ENCODE data around the gene PCED1A.

Gene PCED1A

GRCh38 chr20:2798814-2799213 lies 41.6 kb downstream of the PCED1A start:
- Histone ChIP-seq H2BK12ac (ENCODE audit: low read length) (no peak overlapping the region), H4K12ac (ENCODE audit: low read depth, low read length) (no peak overlapping the region), H3K23ac (ENCODE audit: low read length) (no peak overlapping the region), H3K27ac (ENCODE audit: low read depth, low read length) (no peak overlapping the region), H3K79me1 (ENCODE audit: low read length) (no peaks in the 10 kb centered on the region), H3K4me3 (ENCODE audit: low read depth, low read length) (no peak overlapping the region), H3K4me1 (ENCODE audit: control insufficient read depth in 1 of 2, insufficient read depth in 2 of 2, low read length in 2 of 2) (peaks cover 4 to 7% of the 10 kb centered on the region in 2 experiments), H3K4ac (ENCODE audit: low read depth, low read length) (no peak overlapping the region), H3K18ac (ENCODE audit: low read length) (no peak overlapping the region), H4K8ac (ENCODE audit: low read depth, low read length) (no peak overlapping the region), H3K27me3 (ENCODE audit: insufficient read depth, low read length) (peaks cover 24% of the 10 kb centered on the region), H2BK120ac (ENCODE audit: insufficient read depth, low read length, poor library complexity) (no peak overlapping the region), H3K4me2 (ENCODE audit: low read length) (no peak overlapping the region), H4K91ac (ENCODE audit: low read depth, low read length) (no peak overlapping the region), H2BK5ac (ENCODE audit: low read depth, low read length, poor library complexity) (no peak overlapping the region), H2AK5ac (ENCODE audit: low read length) (no peak overlapping the region), H3K9me3 (ENCODE audit: insufficient read depth, low read depth, low read length) (peaks cover 4% of the 10 kb centered on the region), H2AFZ (ENCODE audit: insufficient read depth, low read length, poor library complexity) (no peak overlapping the region), H3K79me2 (ENCODE audit: control insufficient read depth, insufficient read depth, low read length, poor library complexity) (peaks cover 3% of the 10 kb centered on the region), H3K36me3 (ENCODE audit: control insufficient read depth in 1 of 2, insufficient read depth in 2 of 2, low read length in 2 of 2) (peaks cover 24 to 30% of the 10 kb centered on the region in 2 experiments), H3K9ac (ENCODE audit: low read length) (no peak overlapping the region), H3K14ac (ENCODE audit: low read length) (no peak overlapping the region)
- DNase-seq, result no peak
- WGBS (ENCODE audit: extremely low coverage, insufficient coverage, insufficient read length), result no CpG with 5 or more reads among the region's 6 CpGs

- no peak overlapping the region for H2AFZ ChIP-seq (ENCODE audit: insufficient read depth, low read length, poor library complexity)
- no peak overlapping the region for H2AK5ac ChIP-seq (ENCODE audit: low read length)
- H3K9ac ChIP-seq (ENCODE audit: low read length), result no peak overlapping the region
- H2BK12ac ChIP-seq (ENCODE audit: low read length), result no peak overlapping the region
- H3K4ac ChIP-seq (ENCODE audit: low read depth, low read length), result no peak overlapping the region
- H3K9me3 ChIP-seq (ENCODE audit: insufficient read depth, low read depth, low read length), result peaks cover 4% of the 10 kb centered on the region
- WGBS (ENCODE audit: extremely low coverage, insufficient coverage, insufficient read length), result no CpG with 5 or more reads among the region's 19 CpGs
- no peak overlapping the region for H4K91ac ChIP-seq (ENCODE audit: low read depth, low read length)
- H3K27me3 ChIP-seq (ENCODE audit: insufficient read depth, low read length), result peaks cover 20% of the 10 kb centered on the region
- H3K23ac ChIP-seq (ENCODE audit: low read length), result no peak overlapping the region
- no peak overlapping the region for H3K4me3 ChIP-seq (ENCODE audit: low read depth, low read length)
- peaks cover 3% of the 10 kb centered on the region for H3K79me2 ChIP-seq (ENCODE audit: control insufficient read depth, insufficient read depth, low read length, poor library complexity)
- H3K4me2 ChIP-seq (ENCODE audit: low read length), result no peak overlapping the region
- no peak for DNase-seq
- no peak overlapping the region for H4K8ac ChIP-seq (ENCODE audit: low read depth, low read length)
- no peak overlapping the region for H3K14ac ChIP-seq (ENCODE audit: low read length)
- H3K79me1 ChIP-seq (ENCODE audit: low read length), result no peaks in the 10 kb centered on the region
- no peak overlapping the region for H2BK5ac ChIP-seq (ENCODE audit: low read depth, low read length, poor library complexity)
- H3K4me1 ChIP-seq (ENCODE audit: control insufficient read depth in 1 of 2, insufficient read depth in 2 of 2, low read length in 2 of 2), result peaks cover 4 to 7% of the 10 kb centered on the region in 2 experiments
- H3K36me3 ChIP-seq (ENCODE audit: control insufficient read depth in 1 of 2, insufficient read depth in 2 of 2, low read length in 2 of 2), result peaks cover 24 to 30% of the 10 kb centered on the region in 2 experiments
- H4K12ac ChIP-seq (ENCODE audit: low read depth, low read length), result no peak overlapping the region
- H3K27ac ChIP-seq (ENCODE audit: low read depth, low read length), result no peak overlapping the region
- H2BK120ac ChIP-seq (ENCODE audit: insufficient read depth, low read length, poor library complexity), result no peak overlapping the region
- H3K18ac ChIP-seq (ENCODE audit: low read length), result no peak overlapping the region
These were observed 42.2 kb downstream of the PCED1A start for GRCh38 chr20:2798095-2798805.

GRCh38 chr20:2797136-2797983 lies 43.1 kb downstream of the PCED1A start:
- Histone ChIP-seq H2AFZ (ENCODE audit: insufficient read depth, low read length, poor library complexity) (no peak overlapping the region), H3K36me3 (ENCODE audit: control insufficient read depth in 1 of 2, insufficient read depth in 2 of 2, low read length in 2 of 2) (peaks cover 24 to 30% of the 10 kb centered on the region in 2 experiments), H2BK5ac (ENCODE audit: low read depth, low read length, poor library complexity) (no peak overlapping the region), H3K4ac (ENCODE audit: low read depth, low read length) (no peak overlapping the region), H3K79me1 (ENCODE audit: low read length) (no peaks in the 10 kb centered on the region), H3K27ac (ENCODE audit: low read depth, low read length) (no peak overlapping the region), H2BK120ac (ENCODE audit: insufficient read depth, low read length, poor library complexity) (no peak overlapping the region), H3K23ac (ENCODE audit: low read length) (no peak overlapping the region), H2BK12ac (ENCODE audit: low read length) (no peak overlapping the region), H3K18ac (ENCODE audit: low read length) (no peak overlapping the region), H4K12ac (ENCODE audit: low read depth, low read length) (no peak overlapping the region), H3K79me2 (ENCODE audit: control insufficient read depth, insufficient read depth, low read length, poor library complexity) (peaks cover 3% of the 10 kb centered on the region), H3K4me1 (ENCODE audit: control insufficient read depth in 1 of 2, insufficient read depth in 2 of 2, low read length in 2 of 2) (peaks cover 4 to 7% of the 10 kb centered on the region in 2 experiments), H3K9ac (ENCODE audit: low read length) (no peak overlapping the region), H3K9me3 (ENCODE audit: insufficient read depth, low read depth, low read length) (peaks cover 4% of the 10 kb centered on the region), H3K27me3 (ENCODE audit: insufficient read depth, low read length) (peaks cover 18% of the 10 kb centered on the region), H4K91ac (ENCODE audit: low read depth, low read length) (no peak overlapping the region), H2AK5ac (ENCODE audit: low read length) (no peak overlapping the region), H4K8ac (ENCODE audit: low read depth, low read length) (no peak overlapping the region), H3K4me2 (ENCODE audit: low read length) (no peak overlapping the region), H3K14ac (ENCODE audit: low read length) (no peak overlapping the region), H3K4me3 (ENCODE audit: low read depth, low read length) (no peak overlapping the region)
- no peak for DNase-seq
- no CpG with 5 or more reads among the region's 16 CpGs for WGBS (ENCODE audit: extremely low coverage, insufficient coverage, insufficient read length)

- H3K4me2 ChIP-seq (ENCODE audit: low read length), result no peak overlapping the region
- H3K14ac ChIP-seq (ENCODE audit: low read length), result no peak overlapping the region
- no peak overlapping the region for H3K9ac ChIP-seq (ENCODE audit: low read length)
- H2AFZ ChIP-seq (ENCODE audit: insufficient read depth, low read length, poor library complexity), result no peak overlapping the region
- peaks cover 4 to 7% of the 10 kb centered on the region in 2 experiments for H3K4me1 ChIP-seq (ENCODE audit: control insufficient read depth in 1 of 2, insufficient read depth in 2 of 2, low read length in 2 of 2)
- peaks cover 24 to 30% of the 10 kb centered on the region in 2 experiments for H3K36me3 ChIP-seq (ENCODE audit: control insufficient read depth in 1 of 2, insufficient read depth in 2 of 2, low read length in 2 of 2)
- peaks cover 4% of the 10 kb centered on the region for H3K9me3 ChIP-seq (ENCODE audit: insufficient read depth, low read depth, low read length)
- H2AK5ac ChIP-seq (ENCODE audit: low read length), result no peak overlapping the region
- H3K27ac ChIP-seq (ENCODE audit: low read depth, low read length), result no peak overlapping the region
- no peak overlapping the region for H4K91ac ChIP-seq (ENCODE audit: low read depth, low read length)
- H4K8ac ChIP-seq (ENCODE audit: low read depth, low read length), result no peak overlapping the region
- H3K4me3 ChIP-seq (ENCODE audit: low read depth, low read length), result no peak overlapping the region
- no peak overlapping the region for H3K4ac ChIP-seq (ENCODE audit: low read depth, low read length)
- no peak overlapping the region for H4K12ac ChIP-seq (ENCODE audit: low read depth, low read length)
- no peak overlapping the region for H2BK12ac ChIP-seq (ENCODE audit: low read length)
- no peak overlapping the region for H2BK120ac ChIP-seq (ENCODE audit: insufficient read depth, low read length, poor library complexity)
- H3K79me2 ChIP-seq (ENCODE audit: control insufficient read depth, insufficient read depth, low read length, poor library complexity), result peaks cover 3% of the 10 kb centered on the region
- no peak for DNase-seq
- no CpG with 5 or more reads among the region's 20 CpGs for WGBS (ENCODE audit: extremely low coverage, insufficient coverage, insufficient read length)
- H3K18ac ChIP-seq (ENCODE audit: low read length), result no peak overlapping the region
- H3K23ac ChIP-seq (ENCODE audit: low read length), result no peak overlapping the region
- peaks cover 10% of the 10 kb centered on the region for H3K27me3 ChIP-seq (ENCODE audit: insufficient read depth, low read length)
- no peak overlapping the region for H2BK5ac ChIP-seq (ENCODE audit: low read depth, low read length, poor library complexity)
- no peaks in the 10 kb centered on the region for H3K79me1 ChIP-seq (ENCODE audit: low read length)
These were observed 44.3 kb downstream of the PCED1A start for GRCh38 chr20:2796011-2796660.

All from trophoblast cell (in vitro differentiated cells and primary cell).